ENCODE results near the gene PIM1. TPM values are rescaled to one million over a fixed set of nuclear protein-coding genes. Genes with fewer than 3 reads are reported as not detected.
"Not testable (repeated sequence)": the region's sequence is repeated elsewhere in the genome, so short reads cannot be mapped to it uniquely, and the experiment has no call there.

PIM1 gene
- polyA plus RNA-seq, 1 donor from 2014 or later, result 31.1 TPM

DNA sequence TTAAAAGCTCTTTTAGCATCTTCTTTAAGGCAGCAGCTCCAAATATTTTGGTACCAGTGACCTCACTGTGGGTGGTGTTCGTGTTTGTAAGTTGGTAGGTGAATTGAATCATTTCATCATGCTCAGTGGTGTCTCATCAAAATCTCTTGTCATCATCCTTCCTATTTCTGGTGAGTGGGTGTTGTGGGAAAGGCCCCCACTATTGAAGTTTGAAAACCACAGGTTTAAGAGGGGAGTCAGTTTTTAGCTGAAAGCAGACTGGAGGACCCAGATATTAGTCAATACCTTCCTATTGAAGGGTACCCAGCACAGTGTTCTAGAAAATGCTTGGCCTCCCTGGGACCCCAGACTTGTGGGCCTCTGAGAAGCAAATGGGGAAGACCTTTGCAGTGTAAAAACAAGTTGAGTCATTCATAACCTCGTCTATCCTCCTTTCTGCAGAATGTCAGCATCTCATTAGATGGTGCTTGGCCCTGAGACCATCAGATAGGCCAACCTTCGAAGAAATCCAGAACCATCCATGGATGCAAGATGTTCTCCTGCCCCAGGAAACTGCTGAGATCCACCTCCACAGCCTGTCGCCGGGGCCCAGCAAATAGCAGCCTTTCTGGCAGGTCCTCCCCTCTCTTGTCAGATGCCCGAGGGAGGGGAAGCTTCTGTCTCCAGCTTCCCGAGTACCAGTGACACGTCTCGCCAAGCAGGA lies 3.7 kb downstream of the PIM1 start:
- peaks cover 11% of the 10 kb centered on the region for H3K36me3 Mint-ChIP-seq
- peaks cover 34 to 60% (median 50%) of the 10 kb centered on the region in 3 donors for H3K4me1 Mint-ChIP-seq
- H3K9me3 Mint-ChIP-seq, result no peaks in the 10 kb centered on the region
- H3K27ac Mint-ChIP-seq, result peak overlapping the region; percentile 47 to 99 (median 85)
- peak overlapping the region; percentile 12 to 96 (median 53) for H3K4me3 Mint-ChIP-seq
- H3K27me3 Mint-ChIP-seq, result peaks cover 2% of the 10 kb centered on the region

DNA sequence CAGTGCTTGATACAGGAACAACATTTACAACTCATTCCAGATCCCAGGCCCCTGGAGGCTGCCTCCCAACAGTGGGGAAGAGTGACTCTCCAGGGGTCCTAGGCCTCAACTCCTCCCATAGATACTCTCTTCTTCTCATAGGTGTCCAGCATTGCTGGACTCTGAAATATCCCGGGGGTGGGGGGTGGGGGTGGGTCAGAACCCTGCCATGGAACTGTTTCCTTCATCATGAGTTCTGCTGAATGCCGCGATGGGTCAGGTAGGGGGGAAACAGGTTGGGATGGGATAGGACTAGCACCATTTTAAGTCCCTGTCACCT lies 4.2 kb downstream of the PIM1 start:
- Mint-ChIP-seq H3K27me3 (peaks cover 2% of the 10 kb centered on the region), H3K4me1 (peaks cover 34 to 56% (median 50%) of the 10 kb centered on the region in 3 donors), H3K9me3 (no peaks in the 10 kb centered on the region), H3K4me3 (peak overlapping the region in 3 of 4 donors; percentile 38 to 89 (median 44)), H3K27ac (peak overlapping the region in 1 of 3 donors; percentile 85), H3K36me3 (peaks cover 11% of the 10 kb centered on the region)

- Mint-ChIP-seq H3K36me3 (peaks cover 11% of the 10 kb centered on the region), H3K9me3 (no peaks in the 10 kb centered on the region), H3K4me1 (peaks cover 34 to 56% (median 47%) of the 10 kb centered on the region in 3 donors), H3K27me3 (peaks cover 2% of the 10 kb centered on the region), H3K27ac (peak overlapping the region; percentile 55 to 85 (median 73)), H3K4me3 (peak overlapping the region; percentile 38 to 89 (median 66))
Measured at GRCh38 chr6:37174515-37175331, 4.8 kb downstream of the PIM1 start.

- Mint-ChIP-seq H3K36me3 (peaks cover 11% of the 10 kb centered on the region), H3K4me1 (peaks cover 34 to 56% (median 47%) of the 10 kb centered on the region in 3 donors), H3K27me3 (peaks cover 2% of the 10 kb centered on the region)
Measured at GRCh38 chr6:37175332-37176267, 5.6 kb downstream of the PIM1 start.

GRCh38 chr6:37176268-37177076 lies 6.5 kb downstream of the PIM1 start:
- Mint-ChIP-seq H3K36me3 (peaks cover 8% of the 10 kb centered on the region), H3K27ac (peak overlapping the region; percentile 21 to 94 (median 55)), H3K9me3 (no peaks in the 10 kb centered on the region), H3K4me3 (peak overlapping the region in 2 of 4 donors; percentile 13 to 89), H3K4me1 (peaks cover 34 to 55% (median 47%) of the 10 kb centered on the region in 3 donors), H3K27me3 (peaks cover 2% of the 10 kb centered on the region)

More at GRCh38 chr6:37175332-37176267, 5.6 kb downstream of the PIM1 start:
- peak overlapping the region; percentile 55 to 88 (median 85) for H3K27ac Mint-ChIP-seq
- peak overlapping the region; percentile 11 to 89 (median 44) for H3K4me3 Mint-ChIP-seq
- no peaks in the 10 kb centered on the region for H3K9me3 Mint-ChIP-seq

DNA sequence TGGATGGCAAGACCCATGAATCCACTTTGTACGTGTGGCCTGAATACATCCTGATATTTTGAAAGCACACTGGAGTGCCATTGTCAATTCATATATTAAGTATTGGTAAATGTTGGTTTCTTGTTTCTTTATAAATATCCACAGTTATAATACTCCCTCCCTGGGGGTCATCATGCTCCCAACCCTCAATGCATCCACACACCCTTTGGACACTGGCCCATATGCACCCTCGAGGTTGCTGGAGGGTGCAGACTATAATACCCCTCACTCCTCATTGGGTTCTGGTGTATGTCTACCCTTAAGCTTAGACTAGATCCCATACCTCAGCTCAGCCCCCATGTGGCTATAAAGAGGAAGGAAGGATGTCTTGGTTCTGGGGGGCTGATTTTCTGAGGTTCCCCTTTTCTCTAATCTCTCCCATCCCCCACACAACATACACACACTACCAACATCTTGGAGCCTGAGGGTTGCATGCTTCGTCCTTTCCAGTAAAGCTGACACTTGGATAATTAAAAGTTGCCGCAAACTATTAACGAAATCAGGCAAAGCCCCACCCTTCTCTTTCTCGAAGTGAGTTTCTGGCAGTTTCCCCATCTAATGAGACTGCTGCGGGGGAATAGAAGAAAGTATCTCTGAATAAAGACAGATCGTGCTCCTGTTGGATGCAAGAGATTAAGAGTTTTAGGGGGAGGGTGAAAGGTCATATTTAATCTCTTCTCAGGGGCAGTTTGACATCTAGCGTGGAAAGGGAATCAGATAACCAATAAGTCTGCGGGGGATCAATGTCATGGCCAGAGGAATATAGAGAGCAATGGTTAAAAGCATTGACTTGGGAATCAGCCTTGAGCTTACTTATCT lies 7.4 kb downstream of the PIM1 start:
- Mint-ChIP-seq H3K36me3 (peaks cover 8% of the 10 kb centered on the region), H3K27me3 (peaks cover 2% of the 10 kb centered on the region), H3K4me1 (peaks cover 28 to 49% (median 43%) of the 10 kb centered on the region in 3 donors), H3K4me3 (peak overlapping the region; percentile 13 to 89 (median 54)), H3K9me3 (no peaks in the 10 kb centered on the region), H3K27ac (peak overlapping the region; percentile 55 to 94 (median 75))

- H3K36me3 Mint-ChIP-seq, result peaks cover 7% of the 10 kb centered on the region
- peaks cover 28 to 47% (median 39%) of the 10 kb centered on the region in 3 donors for H3K4me1 Mint-ChIP-seq
- peak overlapping the region in 1 of 4 donors; percentile 13 for H3K4me3 Mint-ChIP-seq
- H3K27me3 Mint-ChIP-seq, result peaks cover 2% of the 10 kb centered on the region
- H3K27ac Mint-ChIP-seq, result peak overlapping the region in 2 of 3 donors; percentile 55 to 75
- no peaks in the 10 kb centered on the region for H3K9me3 Mint-ChIP-seq
Measured at GRCh38 chr6:37177935-37178517, 8.1 kb downstream of the PIM1 start.

DNA sequence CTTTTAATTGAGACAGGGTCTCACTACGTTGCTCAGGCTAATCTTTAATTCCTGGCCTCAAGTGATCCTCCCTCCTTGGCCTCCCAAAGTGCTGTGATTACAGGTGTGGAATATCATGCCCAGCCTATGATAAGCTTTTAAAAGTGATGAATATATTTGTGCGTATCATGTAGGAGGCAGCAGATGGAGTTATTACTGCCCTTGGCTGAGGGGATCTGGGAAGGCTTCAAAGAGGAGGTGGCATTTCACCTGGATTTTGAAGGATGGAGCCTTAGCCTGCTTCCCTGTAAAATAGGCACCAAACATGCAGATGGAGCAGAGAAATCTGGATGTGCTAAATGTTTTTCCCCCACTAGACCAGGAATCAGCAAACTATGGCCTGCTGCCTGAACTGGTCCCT lies 10.1 kb downstream of the PIM1 start:
- H3K36me3 Mint-ChIP-seq, result peaks cover under 1% of the 10 kb centered on the region
- H3K4me1 Mint-ChIP-seq, result peaks cover 31 to 39% (median 36%) of the 10 kb centered on the region in 3 donors
- H3K4me3 Mint-ChIP-seq, result peak overlapping the region in 1 of 4 donors; percentile 22
- H3K27ac Mint-ChIP-seq, result no peak overlapping the region
- no peaks in the 10 kb centered on the region for H3K9me3 Mint-ChIP-seq
- H3K27me3 Mint-ChIP-seq, result peaks cover 2% of the 10 kb centered on the region

- H3K27me3 Mint-ChIP-seq, result not testable (repeated sequence)
- H3K4me1 Mint-ChIP-seq, result peaks cover 26 to 33% (median 31%) of the 10 kb centered on the region in 3 donors
Measured at GRCh38 chr6:37180610-37181009, 10.7 kb downstream of the PIM1 start.

GRCh38 chr6:37182736-37183590 lies 13.0 kb downstream of the PIM1 start:
- H3K36me3 Mint-ChIP-seq, result no peaks in the 10 kb centered on the region
- H3K27me3 Mint-ChIP-seq, result no peaks in the 10 kb centered on the region
- H3K4me3 Mint-ChIP-seq, result no peak overlapping the region
- H3K9me3 Mint-ChIP-seq, result no peaks in the 10 kb centered on the region
- no peak overlapping the region for H3K27ac Mint-ChIP-seq
- peaks cover 17 to 19% (median 17%) of the 10 kb centered on the region in 3 donors for H3K4me1 Mint-ChIP-seq

More at GRCh38 chr6:37180610-37181009, 10.7 kb downstream of the PIM1 start:
- H3K36me3 Mint-ChIP-seq, H3K9me3 Mint-ChIP-seq, H3K27ac Mint-ChIP-seq, H3K4me3 Mint-ChIP-seq: not testable (repeated sequence)

DNA sequence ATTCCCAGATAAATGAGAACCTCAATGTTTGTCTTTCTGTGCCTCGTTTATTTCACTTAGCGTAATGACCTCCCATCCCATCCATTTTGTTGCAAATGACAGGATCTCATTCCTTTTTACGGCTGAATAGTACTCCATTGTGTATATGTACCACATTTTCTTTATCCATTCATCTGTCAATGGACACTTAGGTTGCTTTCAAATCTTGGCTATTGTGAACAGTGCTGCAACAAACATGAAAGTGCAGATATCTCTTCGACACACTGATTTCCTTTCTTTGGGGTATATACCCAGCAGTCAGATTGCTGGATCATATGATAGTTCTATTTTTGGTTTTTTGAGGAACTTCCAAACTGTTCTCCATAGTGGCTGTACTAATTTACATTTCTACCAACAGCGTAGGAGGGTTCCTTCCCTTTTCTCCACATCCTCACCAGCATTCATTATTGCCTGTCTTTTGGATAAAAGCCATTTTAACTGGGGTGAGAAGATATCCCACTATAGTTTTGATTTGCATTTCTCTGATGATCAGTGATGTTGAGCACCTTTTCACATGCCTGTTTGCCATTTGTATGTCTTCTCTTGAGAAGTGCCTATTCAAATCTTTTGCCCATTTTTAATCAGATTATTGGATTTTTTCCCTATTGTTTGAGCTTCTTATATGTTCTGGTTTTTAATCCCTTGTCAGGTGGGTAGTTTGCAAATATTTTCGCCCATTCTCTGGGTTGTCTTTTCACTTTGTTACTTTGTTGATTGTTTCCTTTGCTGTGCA lies 16.2 kb downstream of the PIM1 start:
- not testable (repeated sequence) for H3K27me3 Mint-ChIP-seq, H3K4me3 Mint-ChIP-seq, H3K36me3 Mint-ChIP-seq, H3K9me3 Mint-ChIP-seq
- Mint-ChIP-seq H3K27ac (peak overlapping the region in 1 of 3 donors; percentile 65), H3K4me1 (peaks cover 15 to 18% (median 15%) of the 10 kb centered on the region in 3 donors)
